ENCODE results near the gene ATP8B3.
A peak's percentile ranks its signal among the peaks of the same experiment; 100 is the strongest.

DNA sequence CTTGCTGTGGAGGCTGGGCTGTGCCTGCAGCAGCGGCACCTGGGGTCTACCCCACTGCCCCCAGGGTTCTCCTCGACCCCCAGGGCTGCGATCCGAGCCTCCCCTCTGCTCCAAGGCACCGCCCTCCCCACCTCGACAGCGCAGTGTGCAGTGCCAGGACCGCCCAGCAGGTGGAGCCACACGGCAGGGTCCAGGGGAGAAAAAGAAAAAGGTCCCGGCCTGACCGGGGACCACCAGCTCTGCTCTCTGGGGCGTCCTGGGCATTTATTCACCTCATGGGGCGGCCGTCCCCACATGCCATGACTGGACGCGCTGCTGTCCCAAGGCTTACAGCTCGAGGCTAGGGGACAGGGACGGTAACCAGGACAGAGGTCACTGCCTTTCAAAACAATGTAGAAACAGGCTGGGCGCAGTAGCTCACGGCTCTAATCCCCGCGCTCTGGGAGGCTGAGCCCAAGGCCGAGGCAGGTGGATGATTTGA lies 25.6 kb upstream of the ATP8B3 start:
- TF ChIP-seq CTCF (IDR thresholded peaks at IDR 0.05) (peak in 1 of 3 donors; percentile 60), POLR2A (IDR thresholded peaks at IDR 0.05) (no peak)
